ENCODE results near the gene ADRB1. TPM values are rescaled to one million over a fixed set of nuclear protein-coding genes. Genes with fewer than 3 reads are reported as not detected.

Gene ADRB1
- total and polyA plus RNA-seq, 2 experiments from 2014 or later = 0.23 to 0.24 TPM

GRCh38 chr10:114027951-114028350, 15.7 kb upstream of the ADRB1 start:
- H4K20me1 ChIP-seq (replicated peaks; ENCODE audit: insufficient read depth) = no peaks in the 10 kb centered on the region
- TF ChIP-seq EZH2phosphoT487 (IDR thresholded peaks at IDR 0.05; ENCODE audit: unreplicated experiment) = no peak
- TF ChIP-seq JUNB (IDR thresholded peaks at IDR 0.05; ENCODE audit: unreplicated experiment) = no peak
- no peak for TF ChIP-seq NANOG (IDR thresholded peaks at IDR 0.05; ENCODE audit: borderline replicate concordance)
- TF ChIP-seq STAT1 (IDR thresholded peaks at IDR 0.05; ENCODE audit: unreplicated experiment) = no peak
- no peak for TF ChIP-seq ETS1 (IDR thresholded peaks at IDR 0.05)
- TF ChIP-seq EZH2 (IDR thresholded peaks at IDR 0.05; ENCODE audit: low read depth, unreplicated experiment) = no peak
- TF ChIP-seq ZNF462 (CRISPR knock-in tag; IDR thresholded peaks at IDR 0.05) = no peak
- TF ChIP-seq ZNF114 (CRISPR knock-in tag; IDR thresholded peaks at IDR 0.05) = no peak
- TF ChIP-seq POLR2AphosphoS5 (IDR thresholded peaks at IDR 0.05; ENCODE audit: low read depth) = no peak

More at GRCh38 chr10:114027951-114028350, 15.7 kb upstream of the ADRB1 start:
- Mint-ChIP-seq H3K36me3 (ENCODE audit: low read depth) (no peaks in the 10 kb centered on the region), H3K27me3 (ENCODE audit: insufficient read depth, low read depth, poor library complexity) (peaks cover 4% of the 10 kb centered on the region), H3K4me3 (no peak overlapping the region), H3K27ac (peak overlapping the region; percentile 45; the same call in 1 of the 2 replicates), H3K9me3 (no peaks in the 10 kb centered on the region), H3K4me1 (peaks cover 13% of the 10 kb centered on the region; the same call in 2 of the 3 replicates)
- ATAC-seq (no peak), DNase-seq (ENCODE audit: low spot score) (no peak)
- Histone ChIP-seq H3K4me2 (no peak overlapping the region), H3K4me1 (ENCODE audit: insufficient read depth) (no peaks in the 10 kb centered on the region), H2AFZ (no peak overlapping the region), H3K27me3 (ENCODE audit: insufficient read depth) (no peaks in the 10 kb centered on the region), H3K36me3 (ENCODE audit: insufficient read depth) (no peaks in the 10 kb centered on the region), H3K27ac (ENCODE audit: low read depth) (no peak overlapping the region), H3K9me2 (ENCODE audit: insufficient read depth) (no peaks in the 10 kb centered on the region), H3F3A (replicated peaks; ENCODE audit: low read depth) (no peaks in the 10 kb centered on the region), H3K79me2 (replicated peaks; ENCODE audit: insufficient read depth) (no peaks in the 10 kb centered on the region), H3K4me3 (no peak overlapping the region)
